Heart left ventricle (tissue), 13 donors: Measurements from ENCODE around the gene CD86.

ENCODE experiments used
- POLR2A ChIP-seq, 2 donors: fragments of 450-650 bp; IDR thresholded peaks; one replicate each; pipeline ENCODE4 v1.6.1; 2017; ENCODE audit warnings: antibody characterized with exemption in 2 of 2, mild to moderate bottlenecking in 2 of 2, moderate library complexity in 2 of 2
- TF ChIP-seq, protein P1 (sequence below), 12 donors: fragments of 200-600 bp; sonication (generic) in 4 of 12; IDR thresholded peaks; one replicate each; pipeline versions ENCODE4 v1.5.0 to v1.8.0; 2018 to 2022; ENCODE audit warnings: antibody characterized with exemption in 12 of 12, mild to moderate bottlenecking in 5 of 12
- donor health status: ischemic (EF 13 %, LVEDD 7.1; RV severe dilation, severe dysfunction).
- donor health status: DM: no; HTN: yes; CAD: no.
- donor health status: DM: no; HTN: no; CAD: no.
- donor health status: ischemic (EF 25% LVEDD 6.9; RV normal size, moderate dysfunction).
- donor health status: ischemic (EF 25% LVEDD 5.7; RV mildly dilated, moderate dysfunction).
- donor health status: ischemic (EF 35%, LVEDD 5.7; RV mildly dilated, moderate dysfunction).
- donor health status: nonischemic (EF 11% LVEDD 7.7; RV severe dilation, severe dysfunction).
- donor health status: DM: yes; HTN: yes; CAD: no.
- donor health status: PGD.
- donor health status: ischemic (EF 29% LVEDD 5.4; RV normal size, mild dysfunction).
- donor health status: nonischemic (EF 23%, LVEDD 6.1; RV moderate dilation, normal function).

DNA sequence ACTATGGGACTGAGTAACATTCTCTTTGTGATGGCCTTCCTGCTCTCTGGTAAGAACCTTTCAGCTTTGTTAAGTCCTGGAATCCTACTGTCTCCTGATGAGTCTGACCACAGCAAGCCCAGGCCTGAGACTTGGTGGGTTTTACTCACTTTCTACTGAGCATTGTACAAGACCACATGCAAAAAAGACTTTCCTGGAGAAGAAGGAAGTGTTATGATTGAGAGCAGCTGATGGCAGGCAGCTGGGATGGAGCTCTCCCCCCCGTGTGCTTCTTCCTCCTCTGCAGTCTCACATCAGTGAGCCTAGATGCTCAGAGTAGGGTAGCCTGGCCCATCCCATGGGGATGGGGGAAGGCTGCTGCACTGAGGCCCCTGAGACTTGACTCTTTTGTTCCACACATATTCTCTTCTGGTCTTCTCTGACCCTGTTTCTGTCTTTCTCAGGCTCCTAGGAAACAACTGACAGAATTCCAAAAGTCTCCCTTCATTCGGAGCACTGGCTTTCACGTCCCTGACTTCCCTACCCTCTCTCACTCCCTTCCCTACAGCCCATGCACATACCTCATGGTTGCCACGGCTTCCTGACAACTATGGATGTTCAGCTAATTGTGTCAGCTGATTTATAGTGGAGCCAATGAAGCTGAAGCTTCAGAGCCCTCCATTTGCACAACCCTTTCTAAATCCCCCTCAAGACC is 36.6 kb downstream of the CD86 start:
- no peak for TF ChIP-seq POLR2A (IDR thresholded peaks at IDR 0.05)
- TF ChIP-seq, protein P1, sequence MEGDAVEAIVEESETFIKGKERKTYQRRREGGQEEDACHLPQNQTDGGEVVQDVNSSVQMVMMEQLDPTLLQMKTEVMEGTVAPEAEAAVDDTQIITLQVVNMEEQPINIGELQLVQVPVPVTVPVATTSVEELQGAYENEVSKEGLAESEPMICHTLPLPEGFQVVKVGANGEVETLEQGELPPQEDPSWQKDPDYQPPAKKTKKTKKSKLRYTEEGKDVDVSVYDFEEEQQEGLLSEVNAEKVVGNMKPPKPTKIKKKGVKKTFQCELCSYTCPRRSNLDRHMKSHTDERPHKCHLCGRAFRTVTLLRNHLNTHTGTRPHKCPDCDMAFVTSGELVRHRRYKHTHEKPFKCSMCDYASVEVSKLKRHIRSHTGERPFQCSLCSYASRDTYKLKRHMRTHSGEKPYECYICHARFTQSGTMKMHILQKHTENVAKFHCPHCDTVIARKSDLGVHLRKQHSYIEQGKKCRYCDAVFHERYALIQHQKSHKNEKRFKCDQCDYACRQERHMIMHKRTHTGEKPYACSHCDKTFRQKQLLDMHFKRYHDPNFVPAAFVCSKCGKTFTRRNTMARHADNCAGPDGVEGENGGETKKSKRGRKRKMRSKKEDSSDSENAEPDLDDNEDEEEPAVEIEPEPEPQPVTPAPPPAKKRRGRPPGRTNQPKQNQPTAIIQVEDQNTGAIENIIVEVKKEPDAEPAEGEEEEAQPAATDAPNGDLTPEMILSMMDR (IDR thresholded peaks at IDR 0.05), result no peak
